ENCODE data around the gene ORM2. TPM values are rescaled to one million over a fixed set of nuclear protein-coding genes. Genes with fewer than 3 reads are reported as not detected.

The ORM2 gene
- polyA plus RNA-seq, 3 donors = 0.30 to 0.33 TPM; not detected in 1

GRCh38 chr9:114314256-114314867 lies 15.3 kb upstream of the ORM2 start:
- no peak overlapping the region for H3K9ac ChIP-seq (ENCODE audit: insufficient read depth, low read length, poor library complexity, severe bottlenecking)
- peaks cover 0 to 2% (median 2%) of the 10 kb centered on the region in 3 donors for H3K27me3 Mint-ChIP-seq (ENCODE audit: low read depth in 3 of 3)
- peak in 1 of 3 donors; percentile 1 for DNase-seq
- peaks cover 36% of the 10 kb centered on the region in 2 donors for H3K4me1 ChIP-seq (ENCODE audit: control insufficient read depth in 1 of 2, insufficient read depth in 2 of 2, low read length in 2 of 2)
- no peaks in the 10 kb centered on the region for H3K27me3 ChIP-seq (ENCODE audit: control insufficient read depth in 2 of 2, insufficient read depth in 2 of 2, low read length in 2 of 2)
- no peak for TF ChIP-seq CTCF (IDR thresholded peaks at IDR 0.05)
- no peaks in the 10 kb centered on the region for H3K36me3 ChIP-seq (replicated peaks in 1 of 2; ENCODE audit: control insufficient read depth in 1 of 2, insufficient read depth in 2 of 2, low read length in 2 of 2)
- no peaks in the 10 kb centered on the region for H3K79me2 ChIP-seq (ENCODE audit: insufficient read depth, low read length)
- H3K27ac Mint-ChIP-seq = no peak overlapping the region
- WGBS (ENCODE audit: insufficient coverage) = 79% methylated on average over 6 of the region's 7 CpGs
- H3K4me2 ChIP-seq (replicated peaks; ENCODE audit: extremely low read depth, low read length, poor library complexity, severe bottlenecking) = no peak overlapping the region
- H3K4me3 Mint-ChIP-seq = no peak overlapping the region
- H3K27ac ChIP-seq (ENCODE audit: low read depth in 1 of 2, low read length in 2 of 2) = no peak overlapping the region
- no peaks in the 10 kb centered on the region for H3K9me3 ChIP-seq (replicated peaks in 1 of 2; ENCODE audit: control insufficient read depth in 1 of 2, insufficient read depth in 1 of 2, low read length in 2 of 2)
- H3K9me3 Mint-ChIP-seq = peaks cover 0 to 6% (median 0%) of the 10 kb centered on the region in 7 donors
- H2AFZ ChIP-seq (ENCODE audit: insufficient read depth, low read depth, low read length, poor library complexity, severe bottlenecking) = no peak overlapping the region
- intact Hi-C loops (cut with micrococcal nuclease) = no loop called here
- no peaks in the 10 kb centered on the region for H4K20me1 ChIP-seq (ENCODE audit: insufficient read depth, low read length)
- no peaks in the 10 kb centered on the region for H3K36me3 Mint-ChIP-seq
- H3K4me1 Mint-ChIP-seq = peaks cover 30% of the 10 kb centered on the region
- H3K4me3 ChIP-seq (replicated peaks in 1 of 3; ENCODE audit: low read depth in 2 of 3, low read length in 3 of 3) = no peak overlapping the region

- DNase-seq = peak in 1 of 3 donors; percentile 67
- H3K4me1 ChIP-seq (ENCODE audit: control insufficient read depth in 1 of 2, insufficient read depth in 2 of 2, low read length in 2 of 2) = peaks cover 36% of the 10 kb centered on the region in 2 donors
- Mint-ChIP-seq H3K4me3 (no peak overlapping the region), H3K9me3 (peaks cover 0 to 6% (median 2%) of the 10 kb centered on the region in 7 donors), H3K36me3 (no peaks in the 10 kb centered on the region), H3K27ac (peak overlapping the region in 4 of 7 donors; percentile 55 to 70 (median 64)), H3K4me1 (peaks cover 30% of the 10 kb centered on the region), H3K27me3 (ENCODE audit: low read depth in 3 of 3) (peaks cover 0 to 2% (median 2%) of the 10 kb centered on the region in 3 donors)
- no peak overlapping the region for H3K4me3 ChIP-seq (replicated peaks in 1 of 3; ENCODE audit: low read depth in 2 of 3, low read length in 3 of 3)
- intact Hi-C loops (cut with micrococcal nuclease) = no loop called here
- no peak for TF ChIP-seq CTCF (IDR thresholded peaks at IDR 0.05)
- WGBS (ENCODE audit: insufficient coverage) = 96% methylated on average over 6 of the region's 8 CpGs
- H4K20me1 ChIP-seq (ENCODE audit: insufficient read depth, low read length) = no peaks in the 10 kb centered on the region
- H3K9ac ChIP-seq (ENCODE audit: insufficient read depth, low read length, poor library complexity, severe bottlenecking) = no peak overlapping the region
- peak overlapping the region in 1 of 2 donors; percentile 69 for H3K27ac ChIP-seq (ENCODE audit: low read depth in 1 of 2, low read length in 2 of 2)
- no peak overlapping the region for H2AFZ ChIP-seq (ENCODE audit: insufficient read depth, low read depth, low read length, poor library complexity, severe bottlenecking)
- no peak overlapping the region for H3K4me2 ChIP-seq (replicated peaks; ENCODE audit: extremely low read depth, low read length, poor library complexity, severe bottlenecking)
- H3K79me2 ChIP-seq (ENCODE audit: insufficient read depth, low read length) = no peaks in the 10 kb centered on the region
- H3K36me3 ChIP-seq (replicated peaks in 1 of 2; ENCODE audit: control insufficient read depth in 1 of 2, insufficient read depth in 2 of 2, low read length in 2 of 2) = no peaks in the 10 kb centered on the region
- no peaks in the 10 kb centered on the region for H3K27me3 ChIP-seq (ENCODE audit: control insufficient read depth in 2 of 2, insufficient read depth in 2 of 2, low read length in 2 of 2)
- H3K9me3 ChIP-seq (replicated peaks in 1 of 2; ENCODE audit: control insufficient read depth in 1 of 2, insufficient read depth in 1 of 2, low read length in 2 of 2) = no peaks in the 10 kb centered on the region
Measured at GRCh38 chr9:114314881-114315722, 14.6 kb upstream of the ORM2 start.

All from CD14-positive monocyte (primary cell).